A549 (cell line): ENCODE data around the gene TMEM141. TPM values are rescaled to one million over a fixed set of nuclear protein-coding genes. Genes with fewer than 3 reads are reported as not detected.

Experiments
- ATAC-seq, 2 experiments: fragments of 200-7000 bp in 1 of 2; fragments of >200 bp in 1 of 2; cut with Nextera tagmentation in 1 of 2; cut with Tn5 transposase in 1 of 2; 3 replicates each; pipeline versions ENCODE4 v1.8.0 to v1.9.1; 2018 to 2020; ENCODE audit warnings: mild to moderate bottlenecking in 1 of 2, moderate library complexity in 1 of 2
- CTCF ChIA-PET: fragments of 300-600 bp; sonication (Branson Sonifier 250); formaldehyde crosslinking; extraction: SDS; loops from one replicate; lab custom pipeline; 2021; ENCODE audit warnings: antibody characterized with exemption, inconsistent platforms; lab: Yijun Ruan, JAX
- POLR2A ChIA-PET: fragments of 350-600 bp; formaldehyde crosslinking; extraction: SDS; loops from one replicate; lab custom pipeline; 2021; ENCODE audit warnings: antibody characterized with exemption, inconsistent platforms; lab: Yijun Ruan, JAX
- DNase-seq, 2 experiments: peaks; one replicate each; pipeline versions ENCODE4 v3.0.0 to v3.0.0-alpha.2; 2011 to 2016; ENCODE audit warnings: low read depth in 1 of 2, low spot score in 1 of 2
- FAIRE-seq: peaks from 2 replicates; lab custom pipeline; 2011; peaks lifted over from hg19 to GRCh38; lab: Jason Lieb, UNC
- H3K27ac ChIP-seq, 2 experiments: fragments of >200 bp; sonication (Bioruptor Twin); formaldehyde crosslinking; 3 replicates each; pipeline ENCODE4 v1.5.1; 2016 to 2017
- H3K4me1 ChIP-seq: fragments of >200 bp; sonication (Bioruptor Twin); formaldehyde crosslinking; 3 replicates; pipeline ENCODE4 v1.6.1; 2016
- H3K4me2 ChIP-seq: fragments of >200 bp; sonication (Bioruptor Twin); formaldehyde crosslinking; 3 replicates; pipeline ENCODE4 v1.6.1; 2016
- H3K4me3 ChIP-seq: fragments of >200 bp; sonication (Bioruptor Twin); formaldehyde crosslinking; 3 replicates; pipeline ENCODE4 v1.5.1; 2016
- H3K9me3 ChIP-seq: fragments of >200 bp; sonication (Bioruptor Twin); formaldehyde crosslinking; 3 replicates; pipeline ENCODE4 v1.6.1; 2016
- ATOH8 ChIP-seq: fragments of 250-450 bp; sonication (Bioruptor Pico); IDR thresholded peaks from 2 replicates; pipeline ENCODE4 v1.5.0; 2020; ENCODE audit warnings: low read depth, mild to moderate bottlenecking, moderate library complexity
- BCL3 ChIP-seq: fragments of >200 bp; sonication (Bioruptor Twin); formaldehyde crosslinking; IDR thresholded peaks from 3 replicates; pipeline ENCODE4 v1.6.1; 2016
- BHLHE40 ChIP-seq: IDR thresholded peaks from 2 replicates; pipeline ENCODE4 v1.6.1; 2012; ENCODE audit warnings: low read depth, low read length, inconsistent platforms
- CBX2 ChIP-seq: fragments of 200-600 bp; sonication (generic); IDR thresholded peaks from 2 replicates; pipeline ENCODE4 v1.6.1; 2016; ENCODE audit warnings: low read depth, mild to moderate bottlenecking, borderline replicate concordance
- CBX8 ChIP-seq: fragments of 200-600 bp; sonication (generic); IDR thresholded peaks from 2 replicates; pipeline ENCODE4 v1.6.1; 2016
- CTCF ChIP-seq: fragments of >200 bp; sonication (Bioruptor Twin); formaldehyde crosslinking; IDR thresholded peaks from 3 replicates; pipeline ENCODE4 v1.5.1; 2016
- E2F6 ChIP-seq: IDR thresholded peaks from 2 replicates; pipeline ENCODE4 v1.6.1; 2012; ENCODE audit warnings: low read depth, borderline replicate concordance
- EHMT2 ChIP-seq: fragments of 200-600 bp; sonication (generic); IDR thresholded peaks from 2 replicates; pipeline ENCODE4 v1.6.1; 2016; ENCODE audit warnings: antibody characterized with exemption, low read depth, mild to moderate bottlenecking, moderate library complexity
- ELK1 ChIP-seq: fragments of 150-350 bp; IDR thresholded peaks from 2 replicates; pipeline ENCODE4 v1.6.1; 2014; ENCODE audit warnings: low read depth, mild to moderate bottlenecking, low read length
- FOXS1 ChIP-seq: fragments of 250-450 bp; sonication (Bioruptor Pico); IDR thresholded peaks from 2 replicates; pipeline ENCODE4 v1.5.0; 2020; ENCODE audit warnings: mild to moderate bottlenecking, moderate library complexity
- GATA3 ChIP-seq: IDR thresholded peaks from 2 replicates; pipeline ENCODE4 v1.6.1; 2012; ENCODE audit warnings: borderline replicate concordance
- HDAC2 ChIP-seq: fragments of 200-600 bp; sonication (generic); IDR thresholded peaks from 2 replicates; pipeline ENCODE4 v1.6.1; 2016
- HOXB5 ChIP-seq: fragments of 250-450 bp; sonication (Bioruptor Pico); IDR thresholded peaks from 2 replicates; pipeline ENCODE4 v1.5.0; 2020; ENCODE audit warnings: mild to moderate bottlenecking, moderate library complexity
- JUN ChIP-seq, 2 experiments: fragments of >200 bp; sonication (Bioruptor Twin); formaldehyde crosslinking; IDR thresholded peaks; 2 replicates in 1 of 2; 3 replicates in 1 of 2; pipeline ENCODE4 v1.6.1; 2016 to 2017
- JUNB ChIP-seq: fragments of >200 bp; sonication (Bioruptor Twin); formaldehyde crosslinking; IDR thresholded peaks from 2 replicates; pipeline ENCODE4 v1.6.1; 2016
- KDM1A ChIP-seq: fragments of 200-600 bp; sonication (generic); IDR thresholded peaks from 2 replicates; pipeline ENCODE4 v1.6.1; 2016; ENCODE audit warnings: low read depth, mild to moderate bottlenecking
- MAFK ChIP-seq: fragments of 450-650 bp; IDR thresholded peaks from 2 replicates; pipeline ENCODE4 v1.6.1; 2014; ENCODE audit not compliant: partially characterized antibody
- MYC ChIP-seq: IDR thresholded peaks from 2 replicates; pipeline ENCODE4 v1.6.1; 2012; ENCODE audit warnings: mild to moderate bottlenecking, inconsistent platforms, low read length, improper control_type of control experiment, borderline replicate concordance
- NFE2L2 ChIP-seq: fragments of 150-350 bp; conservative IDR thresholded peaks from 2 replicates; pipeline ENCODE4 v1.6.1; 2014; ENCODE audit warnings: low read length
- NPAS2 ChIP-seq: fragments of 250-450 bp; sonication (Bioruptor Pico); IDR thresholded peaks from 2 replicates; pipeline ENCODE4 v1.8.0; 2022; ENCODE audit warnings: mild to moderate bottlenecking, moderate library complexity, borderline replicate concordance
- NR3C1 ChIP-seq: fragments of >200 bp; sonication (Bioruptor Twin); formaldehyde crosslinking; IDR thresholded peaks from 3 replicates; pipeline ENCODE4 v1.6.1; 2017
- PBX3 ChIP-seq: IDR thresholded peaks from 2 replicates; pipeline ENCODE4 v1.6.1; 2012
- PHF8 ChIP-seq: fragments of 200-600 bp; sonication (generic); IDR thresholded peaks from 2 replicates; pipeline ENCODE4 v1.6.1; 2016; ENCODE audit warnings: low read depth, mild to moderate bottlenecking, antibody characterized with exemption, moderate library complexity, borderline replicate concordance
- POLR2A ChIP-seq: IDR thresholded peaks from 2 replicates; pipeline ENCODE4 v1.6.1; 2012; ENCODE audit warnings: mild to moderate bottlenecking, low read length
- POLR2AphosphoS2 ChIP-seq: conservative IDR thresholded peaks from 2 replicates; pipeline ENCODE4 v1.6.1; 2012; ENCODE audit warnings: low read length, improper control_type of control experiment, inconsistent platforms
- RARB ChIP-seq: fragments of 250-450 bp; sonication (Bioruptor Pico); IDR thresholded peaks from 2 replicates; pipeline ENCODE4 v1.8.0; 2021; ENCODE audit warnings: mild to moderate bottlenecking, moderate library complexity
- RCOR1 ChIP-seq: fragments of 150-350 bp; IDR thresholded peaks from 2 replicates; pipeline ENCODE4 v1.6.1; 2014; ENCODE audit warnings: antibody characterized with exemption, low read length, low read depth
- RNF2 ChIP-seq: fragments of 200-600 bp; sonication (generic); IDR thresholded peaks from 2 replicates; pipeline ENCODE4 v1.6.1; 2016; ENCODE audit warnings: low read depth, mild to moderate bottlenecking, antibody characterized with exemption, moderate library complexity, borderline replicate concordance
- SREBF2 ChIP-seq: fragments of 450-650 bp; IDR thresholded peaks from 2 replicates; pipeline ENCODE4 v1.6.1; 2014; ENCODE audit warnings: mild to moderate bottlenecking, moderate library complexity
- ZFP36 ChIP-seq: fragments of 450-650 bp; IDR thresholded peaks from 2 replicates; pipeline ENCODE4 v1.6.1; 2014; ENCODE audit warnings: borderline replicate concordance; ENCODE audit not compliant: partially characterized antibody
- ZNF302 ChIP-seq: fragments of 250-450 bp; sonication (Bioruptor Pico); IDR thresholded peaks from 2 replicates; pipeline ENCODE4 v1.9.0; 2021; ENCODE audit warnings: inconsistent platforms, mild to moderate bottlenecking, moderate library complexity
- ZSCAN20 ChIP-seq: fragments of 250-450 bp; sonication (Bioruptor Pico); IDR thresholded peaks from 2 replicates; pipeline ENCODE4 v1.8.0; 2022; ENCODE audit warnings: mild to moderate bottlenecking, moderate library complexity
- WGBS: methylation state at CpG from one replicate; pipeline ENCODE4 v1.1.6; 2017; ENCODE audit errors: missing lambda C conversion rate; 5-methylcytosine and 5-hydroxymethylcytosine counted together
- polyA plus RNA-seq, 4 experiments: library from polyadenylated mRNA; depleted of rRNA in 3 of 4; stranded (reverse); fragments of >200 nt; fragmentation: RNase III in 1 of 4; extraction: RNeasy Plus Mini Kit Qiagen cat#74134 plus additional on column Dnase treatment in 1 of 4; gene quantifications; 2 replicates in 3 of 4; 3 replicates in 1 of 4; pipeline ENCODE4 v1.2.3, GENCODE V29; 2011 to 2017

Gene TMEM141
- polyA plus RNA-seq, 2 of the 4 experiments (the other 2 are of a cell fraction), result 64.5 to 70.7 TPM

- TF ChIP-seq CBX2 (no peak), MAFK (no peak), GATA3 (no peak), POLR2AphosphoS2 (no peak), NR3C1 (no peak)
Observed at GRCh38 chr9:136806631-136807201, 15.6 kb downstream of the TMEM141 start (continued).

GRCh38 chr9:136807281-136808074 lies 16.3 kb downstream of the TMEM141 start, which contains the start of gene RABL6:
TSS of gene RABL6 (plus strand) at chr9:136807948. CDS start at chr9:136808197, 249 bp downstream.
- H3K9me3 ChIP-seq, result no peaks in the 10 kb centered on the region
- WGBS, result 3% methylated on average over 56 of the region's 96 CpGs
- peak within 1 kb of the TSS; percentile 88 for H3K4me3 ChIP-seq
- ATAC-seq (peak; percentile 80 to 83), FAIRE-seq (no peak), DNase-seq (peak; percentile 69 to 91)
- POLR2A ChIA-PET, result interaction anchor here (0.6 to 1.8 kb wide), 9 partner anchors 9 to 81 kb away, joined by 3 to 13 read pairs (median 3); partner anchors contain the start of gene TRAF2
- peak within 1 kb of the TSS; percentile 95 to 98 for H3K27ac ChIP-seq
- CTCF ChIA-PET, result interaction anchor here (0.6 to 9.9 kb wide), 15 partner anchors 9 to 429 kb away, joined by 3 to 110 read pairs (median 4); partner anchors contain the start of genes AJM1, NPDC1, RNF224 and TMEM141
- H3K4me1 ChIP-seq, result peaks cover 24% of the 10 kb centered on the region
- H3K4me2 ChIP-seq, result peak within 1 kb of the TSS; percentile 98
- no peak; the same call in 1 of the 2 replicates for TF ChIP-seq PBX3
- TF ChIP-seq MYC, result no peak
- no peak for TF ChIP-seq EHMT2
- peak; percentile 92 for TF ChIP-seq POLR2A
- no peak for TF ChIP-seq CBX2
- no peak for TF ChIP-seq RNF2
- no peak for TF ChIP-seq MAFK
- peak; percentile 84 for TF ChIP-seq E2F6
- TF ChIP-seq ZFP36, result no peak
- no peak for TF ChIP-seq HDAC2
- no peak for TF ChIP-seq ZSCAN20 (CRISPR knock-in tag)
- TF ChIP-seq PHF8, result no peak
- no peak for TF ChIP-seq NFE2L2
- no peak for TF ChIP-seq ZNF302
- TF ChIP-seq BCL3, result peak; percentile 84
- TF ChIP-seq NPAS2 (CRISPR knock-in tag), result no peak
- TF ChIP-seq JUNB, result no peak
- TF ChIP-seq FOXS1, result no peak
- TF ChIP-seq CTCF, result no peak
- no peak for TF ChIP-seq RARB (CRISPR knock-in tag)
- TF ChIP-seq CBX8, result no peak
- no peak for TF ChIP-seq KDM1A
- no peak for TF ChIP-seq ELK1
- TF ChIP-seq ATOH8 (CRISPR knock-in tag), result no peak
- peak; percentile 82 to 91; a peak in 3 of 5 replicates for TF ChIP-seq JUN (IDR thresholded peaks at IDR 0.05)
- TF ChIP-seq HOXB5, result no peak
- no peak for TF ChIP-seq BHLHE40
- TF ChIP-seq RCOR1, result no peak
- TF ChIP-seq SREBF2, result no peak
